ENCODE data around the gene SPN.
"Not testable (repeated sequence)": the region's sequence is repeated elsewhere in the genome, so short reads cannot be mapped to it uniquely, and the experiment has no call there.

The SPN gene

GRCh38 chr16:29707160-29707559, 44.1 kb downstream of the SPN start:
- DNase-seq: not testable (repeated sequence)

GRCh38 chr16:29708917-29709600, 46.0 kb downstream of the SPN start:
- no peak for DNase-seq

GRCh38 chr16:29709657-29710056, 46.6 kb downstream of the SPN start:
- not testable (repeated sequence) for DNase-seq

- no peak for DNase-seq
These were observed 47.5 kb downstream of the SPN start for GRCh38 chr16:29710227-29711219.

- no peak for DNase-seq
These were observed 49.8 kb downstream of the SPN start for GRCh38 chr16:29712809-29713208.

GRCh38 chr16:29714396-29714795, 51.3 kb downstream of the SPN start:
- no peak for DNase-seq

- no peak for DNase-seq
These were observed 51.9 kb downstream of the SPN start for GRCh38 chr16:29714972-29715371.

- no peak for DNase-seq
These were observed 54.1 kb downstream of the SPN start for GRCh38 chr16:29717113-29717512.

GRCh38 chr16:29719063-29719462, 56.0 kb downstream of the SPN start:
- no peak for DNase-seq
